Transverse colon (tissue), 4 donors: ENCODE measurements around the gene NFKB2.

ENCODE experiments used
- EP300 ChIP-seq: sonication (generic); formaldehyde crosslinking; IDR thresholded peaks from one replicate; pipeline ENCODE4 v1.6.1; 2017; ENCODE audit warnings: antibody characterized with exemption, low read depth
- POLR2A ChIP-seq: fragments of 450-650 bp; IDR thresholded peaks from one replicate; pipeline ENCODE4 v1.6.1; 2016; ENCODE audit warnings: antibody characterized with exemption, mild to moderate bottlenecking, moderate library complexity
- POLR2AphosphoS5 ChIP-seq, 3 donors: sonication (generic); formaldehyde crosslinking; IDR thresholded peaks; one replicate each; pipeline ENCODE4 v1.6.1; 2016; ENCODE audit warnings: antibody characterized with exemption in 3 of 3
- TF ChIP-seq, protein P1 (sequence below), 5 experiments: fragments of 200-600 bp in 3 of 5; fragments of 450-650 bp in 2 of 5; sonication (generic) in 3 of 5; IDR thresholded peaks; 1 replicate in 2 of 5; 2 replicates in 3 of 5; pipeline ENCODE4 v1.5.1; 2016 to 2017; ENCODE audit warnings: antibody characterized with exemption in 5 of 5, inconsistent platforms in 3 of 5, mild to moderate bottlenecking in 2 of 5, moderate library complexity in 1 of 5

DNA sequence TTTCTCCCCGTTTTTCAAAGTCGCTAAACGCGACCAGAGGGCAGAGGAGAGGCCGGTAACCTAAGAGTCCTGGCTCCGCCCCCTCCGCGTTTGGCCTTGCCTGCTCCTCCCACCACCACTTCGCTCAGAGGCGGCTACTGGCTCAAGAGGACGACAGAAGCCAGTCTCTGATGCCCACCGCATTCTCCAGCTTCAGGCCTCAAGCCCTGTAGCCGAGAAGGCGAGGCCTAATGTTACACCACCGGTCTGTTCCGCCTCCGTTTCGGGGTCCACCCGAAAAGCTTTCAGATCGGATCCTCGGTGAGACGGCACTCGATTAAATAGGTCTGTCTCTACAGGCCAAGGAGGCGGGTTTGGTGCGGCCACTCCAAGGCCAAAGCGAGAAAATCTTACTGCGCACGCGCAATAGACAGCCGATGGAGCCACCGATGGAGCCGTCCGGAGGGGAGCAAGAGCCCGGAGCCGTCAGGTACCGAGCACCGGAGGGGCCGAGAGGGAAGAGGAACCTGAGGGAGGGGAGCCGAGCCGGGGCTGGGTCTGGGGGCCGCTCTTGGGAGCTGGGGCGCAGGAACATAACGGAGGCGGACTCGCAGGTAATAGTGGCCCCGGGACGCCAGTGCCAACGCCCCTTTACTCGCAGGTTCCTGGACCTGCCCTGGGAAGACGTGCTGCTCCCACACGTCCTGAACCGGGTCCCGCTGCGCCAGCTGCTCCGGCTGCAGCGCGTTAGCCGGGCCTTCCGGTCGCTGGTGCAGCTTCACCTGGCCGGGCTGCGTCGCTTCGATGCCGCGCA lies 25.4 kb downstream of the NFKB2 start, which contains the start of gene FBXL15:
- TF ChIP-seq, protein P1, sequence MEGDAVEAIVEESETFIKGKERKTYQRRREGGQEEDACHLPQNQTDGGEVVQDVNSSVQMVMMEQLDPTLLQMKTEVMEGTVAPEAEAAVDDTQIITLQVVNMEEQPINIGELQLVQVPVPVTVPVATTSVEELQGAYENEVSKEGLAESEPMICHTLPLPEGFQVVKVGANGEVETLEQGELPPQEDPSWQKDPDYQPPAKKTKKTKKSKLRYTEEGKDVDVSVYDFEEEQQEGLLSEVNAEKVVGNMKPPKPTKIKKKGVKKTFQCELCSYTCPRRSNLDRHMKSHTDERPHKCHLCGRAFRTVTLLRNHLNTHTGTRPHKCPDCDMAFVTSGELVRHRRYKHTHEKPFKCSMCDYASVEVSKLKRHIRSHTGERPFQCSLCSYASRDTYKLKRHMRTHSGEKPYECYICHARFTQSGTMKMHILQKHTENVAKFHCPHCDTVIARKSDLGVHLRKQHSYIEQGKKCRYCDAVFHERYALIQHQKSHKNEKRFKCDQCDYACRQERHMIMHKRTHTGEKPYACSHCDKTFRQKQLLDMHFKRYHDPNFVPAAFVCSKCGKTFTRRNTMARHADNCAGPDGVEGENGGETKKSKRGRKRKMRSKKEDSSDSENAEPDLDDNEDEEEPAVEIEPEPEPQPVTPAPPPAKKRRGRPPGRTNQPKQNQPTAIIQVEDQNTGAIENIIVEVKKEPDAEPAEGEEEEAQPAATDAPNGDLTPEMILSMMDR (IDR thresholded peaks at IDR 0.05), result no peak
- TF ChIP-seq POLR2A (peak; percentile 47), POLR2AphosphoS5 (IDR thresholded peaks at IDR 0.05) (peak; percentile 11 to 54 (median 50)), EP300 (no peak)
